Mammary epithelial cell (primary cell): ENCODE results near the gene LONRF3.

ENCODE experiments used
- CTCF ChIP-seq, 2 donors: IDR thresholded peaks in 1 of 2; conservative IDR thresholded peaks in 1 of 2; 2 replicates each; pipeline ENCODE4 v1.5.1; 2011 to 2012; ENCODE audit warnings: inconsistent platforms in 2 of 2, low read length in 2 of 2, mild to moderate bottlenecking in 2 of 2, control low read depth in 1 of 2, low read depth in 1 of 2; ENCODE audit not compliant: insufficient read depth in 1 of 2; ENCODE audit errors: extremely low read depth in 1 of 2
- EZH2 ChIP-seq: IDR thresholded peaks from 2 replicates; pipeline ENCODE4 v1.6.1; 2012; ENCODE audit warnings: low read length, inconsistent platforms, borderline replicate concordance

GRCh38 chrX:118975831-118976598, 1.6 kb downstream of the LONRF3 start:
- TF ChIP-seq CTCF (conservative IDR thresholded peaks at IDR 0.05 in 1 of 2, IDR thresholded peaks at IDR 0.05 in 1 of 2; ENCODE audit: extremely low read depth in 1 of 2, insufficient read depth in 1 of 2, low read depth in 1 of 2, low read length in 2 of 2) (no peak), EZH2 (no peak)
